ENCODE data around the gene TAF4. TPM values are rescaled to one million over a fixed set of nuclear protein-coding genes. Genes with fewer than 3 reads are reported as not detected.
"Not testable (repeated sequence)": the region's sequence is repeated elsewhere in the genome, so short reads cannot be mapped to it uniquely, and the experiment has no call there.

TAF4 gene
- polyA plus RNA-seq, 6 donors from 2014 or later = 1.3 to 4.2 (median 1.8) TPM

- H3K27me3 Mint-ChIP-seq = no peaks in the 10 kb centered on the region
- no peak for ATAC-seq (ENCODE audit: low read depth in 2 of 2)
These were observed 77.0 kb downstream of the TAF4 start for GRCh38 chr20:61988665-61989064.

DNA sequence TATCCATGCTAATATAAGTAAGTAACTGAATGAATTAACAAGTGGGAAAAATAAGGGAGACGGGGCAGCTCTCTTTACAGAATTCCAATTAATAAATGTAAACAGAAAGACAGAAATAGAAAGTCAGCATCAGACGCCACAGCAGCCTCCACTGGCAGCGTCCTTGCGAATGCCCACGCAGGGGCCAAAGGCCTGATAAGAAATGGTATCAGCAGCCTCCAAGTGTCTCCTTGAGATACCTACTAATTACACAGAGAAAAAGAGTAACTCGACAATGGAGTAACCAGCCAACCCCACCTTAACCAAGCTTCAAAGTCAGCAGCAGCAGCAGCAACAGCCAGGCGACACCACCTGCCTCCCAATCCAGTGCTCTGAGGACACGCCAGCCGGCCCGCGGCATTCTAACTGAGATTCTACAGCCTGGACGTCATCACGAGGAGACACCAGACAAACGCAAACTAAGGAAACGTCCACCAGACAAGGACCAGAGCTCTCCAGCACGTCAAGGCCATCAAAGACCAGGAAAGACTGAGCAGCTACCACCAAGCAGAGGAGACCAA lies 78.8 kb downstream of the TAF4 start:
- Mint-ChIP-seq H3K4me3 (no peak overlapping the region), H3K36me3 (peaks cover 38 to 66% of the 10 kb centered on the region in 2 donors), H3K27ac (peak overlapping the region in 2 of 6 donors; percentile 39 to 43), H3K9me3 (peaks cover 10 to 17% (median 13%) of the 10 kb centered on the region in 7 donors), H3K27me3 (no peaks in the 10 kb centered on the region), H3K4me1 (peaks cover 10 to 12% (median 12%) of the 10 kb centered on the region in 3 donors)
- ATAC-seq (ENCODE audit: low read depth in 2 of 2) = no peak
- DNase-seq = no peak

More at GRCh38 chr20:61988665-61989064, 77.0 kb downstream of the TAF4 start:
- peak overlapping the region in 1 of 6 donors; percentile 53 for H3K27ac Mint-ChIP-seq
- no peak for DNase-seq
- no peak overlapping the region for H3K4me3 Mint-ChIP-seq
- peaks cover 13 to 15% (median 13%) of the 10 kb centered on the region in 3 donors for H3K4me1 Mint-ChIP-seq
- H3K36me3 Mint-ChIP-seq = peaks cover 53 to 73% of the 10 kb centered on the region in 2 donors
- peaks cover 11 to 25% (median 19%) of the 10 kb centered on the region in 7 donors for H3K9me3 Mint-ChIP-seq

- H3K27me3 Mint-ChIP-seq = no peaks in the 10 kb centered on the region
- ATAC-seq (ENCODE audit: low read depth in 2 of 2) (no peak), DNase-seq (no peak)
- H3K27ac Mint-ChIP-seq = no peak overlapping the region
- H3K4me1 Mint-ChIP-seq = peaks cover 18 to 29% (median 19%) of the 10 kb centered on the region in 3 donors
- peaks cover 22 to 57% of the 10 kb centered on the region in 2 donors for H3K36me3 Mint-ChIP-seq
- H3K9me3 Mint-ChIP-seq = peaks cover 0 to 5% (median 2%) of the 10 kb centered on the region in 7 donors
- H3K4me3 Mint-ChIP-seq = no peak overlapping the region
These were observed 80.6 kb downstream of the TAF4 start for GRCh38 chr20:61985096-61985495.

- peak overlapping the region in 1 of 6 donors; percentile 12 for H3K27ac Mint-ChIP-seq
- not testable (repeated sequence) for DNase-seq
These were observed 81.2 kb downstream of the TAF4 start for GRCh38 chr20:61984431-61984830.

GRCh38 chr20:61983965-61984364 lies 81.7 kb downstream of the TAF4 start:
- peaks cover 18 to 30% (median 19%) of the 10 kb centered on the region in 3 donors for H3K4me1 Mint-ChIP-seq
- H3K9me3 Mint-ChIP-seq = peaks cover 0 to 4% (median 2%) of the 10 kb centered on the region in 7 donors
- H3K27me3 Mint-ChIP-seq = no peaks in the 10 kb centered on the region
- H3K27ac Mint-ChIP-seq = peak overlapping the region in 4 of 6 donors; percentile 12 to 73 (median 47)
- no peak overlapping the region for H3K4me3 Mint-ChIP-seq
- DNase-seq (no peak), ATAC-seq (ENCODE audit: low read depth in 2 of 2) (no peak)
- H3K36me3 Mint-ChIP-seq = peaks cover 18 to 46% of the 10 kb centered on the region in 2 donors

More at GRCh38 chr20:61984431-61984830, 81.2 kb downstream of the TAF4 start:
- ATAC-seq (ENCODE audit: low read depth in 2 of 2); H3K9me3 Mint-ChIP-seq; H3K4me3 Mint-ChIP-seq; H3K27me3 Mint-ChIP-seq: not testable (repeated sequence)
- Mint-ChIP-seq H3K4me1 (peaks cover 18 to 30% (median 19%) of the 10 kb centered on the region in 3 donors), H3K36me3 (peaks cover 18 to 50% of the 10 kb centered on the region in 2 donors)

DNA sequence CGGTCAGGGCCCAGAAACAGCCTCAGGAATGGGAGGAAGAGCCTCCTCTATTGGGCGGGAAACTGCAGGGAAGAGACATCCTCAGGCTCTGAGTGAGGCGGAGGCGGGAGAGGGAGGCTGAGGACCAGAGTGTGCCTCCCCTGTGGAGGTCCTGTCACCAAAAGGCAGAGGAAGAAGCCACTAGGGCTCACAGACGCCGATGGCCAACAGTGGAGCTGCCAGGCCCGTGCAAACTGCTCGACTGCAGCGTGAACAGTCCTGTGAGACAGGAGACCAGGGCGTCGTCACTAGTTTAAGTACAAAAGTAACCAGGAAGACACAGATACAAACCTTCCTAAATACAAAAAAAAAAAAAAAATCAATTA lies 82.7 kb downstream of the TAF4 start:
- Mint-ChIP-seq H3K9me3 (peaks cover 0 to 4% (median 2%) of the 10 kb centered on the region in 7 donors), H3K27ac (peak overlapping the region in 3 of 6 donors; percentile 35 to 69 (median 65)), H3K4me3 (no peak overlapping the region), H3K4me1 (peaks cover 15 to 30% (median 19%) of the 10 kb centered on the region in 3 donors), H3K36me3 (peaks cover 18 to 41% of the 10 kb centered on the region in 2 donors), H3K27me3 (no peaks in the 10 kb centered on the region)
- ATAC-seq (ENCODE audit: low read depth in 2 of 2) (no peak), DNase-seq (no peak)

GRCh38 chr20:61982191-61982950 lies 83.3 kb downstream of the TAF4 start:
- Mint-ChIP-seq H3K27ac (peak overlapping the region in 5 of 6 donors; percentile 68 to 97 (median 76)), H3K4me1 (peaks cover 15 to 30% (median 19%) of the 10 kb centered on the region in 3 donors), H3K9me3 (peaks cover 0 to 4% (median 2%) of the 10 kb centered on the region in 7 donors), H3K36me3 (peaks cover 17 to 36% of the 10 kb centered on the region in 2 donors), H3K4me3 (peak overlapping the region in 1 of 8 donors; percentile 79), H3K27me3 (no peaks in the 10 kb centered on the region)
- DNase-seq (no peak), ATAC-seq (ENCODE audit: low read depth in 2 of 2) (no peak)

GRCh38 chr20:61981691-61982090 lies 84.0 kb downstream of the TAF4 start:
- peak overlapping the region in 1 of 8 donors; percentile 16 for H3K4me3 Mint-ChIP-seq
- H3K9me3 Mint-ChIP-seq; DNase-seq; H3K27me3 Mint-ChIP-seq; ATAC-seq (ENCODE audit: low read depth in 2 of 2): not testable (repeated sequence)
- H3K36me3 Mint-ChIP-seq = peaks cover 10 to 29% of the 10 kb centered on the region in 2 donors
- peaks cover 15 to 25% (median 19%) of the 10 kb centered on the region in 3 donors for H3K4me1 Mint-ChIP-seq
- H3K27ac Mint-ChIP-seq = peak overlapping the region in 3 of 6 donors; percentile 20 to 85 (median 71)

GRCh38 chr20:61980647-61981583 lies 84.8 kb downstream of the TAF4 start:
- Mint-ChIP-seq H3K27ac (peak overlapping the region in 5 of 6 donors; percentile 20 to 85 (median 70)), H3K9me3 (peaks cover 0 to 4% (median 0%) of the 10 kb centered on the region in 7 donors), H3K4me1 (peaks cover 15 to 25% (median 19%) of the 10 kb centered on the region in 3 donors), H3K36me3 (peaks cover 7 to 28% of the 10 kb centered on the region in 2 donors), H3K27me3 (no peaks in the 10 kb centered on the region), H3K4me3 (peak overlapping the region in 2 of 8 donors; percentile 20 to 68)
- no peak for ATAC-seq (ENCODE audit: low read depth in 2 of 2)
- DNase-seq = peak; percentile 8

DNA sequence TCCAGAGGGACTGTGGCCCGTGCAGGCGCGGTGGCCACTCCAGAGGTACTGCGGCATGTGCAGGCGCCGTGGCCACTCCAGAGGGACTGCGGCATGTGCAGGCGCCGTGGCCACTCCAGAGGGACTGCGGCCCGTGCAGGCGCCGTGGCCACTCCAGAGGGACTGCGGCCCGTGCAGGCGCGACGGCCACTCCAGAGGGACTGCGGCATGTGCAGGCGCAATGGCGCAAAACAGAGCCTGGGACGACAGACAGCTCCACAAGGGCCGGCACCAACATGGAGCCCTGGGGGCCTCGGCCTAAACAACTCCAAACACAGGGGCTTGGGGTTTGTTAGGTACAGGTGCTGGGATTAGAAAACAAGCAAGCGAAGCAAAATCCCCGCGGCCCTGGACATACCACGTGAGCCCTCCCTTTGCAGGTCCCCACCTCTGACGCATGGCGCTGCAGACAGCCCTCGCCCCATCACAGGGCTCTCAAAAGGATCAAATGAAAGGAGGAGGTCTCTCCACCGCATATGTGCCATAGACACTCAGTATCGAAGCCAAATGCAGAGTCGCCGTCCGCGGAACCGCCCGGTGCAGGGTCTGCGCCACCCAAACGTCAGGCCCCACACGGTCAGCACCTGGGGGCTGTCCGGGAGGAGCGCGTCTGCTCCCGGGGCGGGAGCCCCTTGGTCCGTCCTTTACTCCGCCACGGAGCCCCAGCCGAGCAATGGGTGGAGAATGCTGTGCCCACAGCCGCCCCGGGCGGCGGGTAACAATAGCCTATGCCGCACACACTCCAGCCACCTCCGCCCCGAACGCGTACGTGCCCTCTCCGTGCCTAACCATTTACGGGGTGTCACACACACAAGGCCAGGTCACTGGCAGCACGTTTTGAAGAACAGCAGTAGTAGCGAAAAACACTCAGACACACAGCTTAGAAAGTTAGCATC lies 85.7 kb downstream of the TAF4 start:
- Mint-ChIP-seq H3K9me3 (peaks cover 0 to 4% (median 0%) of the 10 kb centered on the region in 7 donors), H3K27me3 (no peaks in the 10 kb centered on the region), H3K36me3 (peaks cover 7 to 28% of the 10 kb centered on the region in 2 donors), H3K4me1 (peaks cover 15 to 25% (median 19%) of the 10 kb centered on the region in 3 donors), H3K4me3 (no peak overlapping the region), H3K27ac (no peak overlapping the region)
- no peak for ATAC-seq (ENCODE audit: low read depth in 2 of 2)
- DNase-seq = no peak

- Mint-ChIP-seq H3K4me3 (no peak overlapping the region), H3K27ac (peak overlapping the region in 1 of 6 donors; percentile 68), H3K27me3 (no peaks in the 10 kb centered on the region), H3K4me1 (peaks cover 15 to 25% (median 16%) of the 10 kb centered on the region in 3 donors), H3K9me3 (peaks cover 0 to 4% (median 0%) of the 10 kb centered on the region in 7 donors), H3K36me3 (peaks cover 6 to 22% of the 10 kb centered on the region in 2 donors)
- DNase-seq = no peak
- ATAC-seq (ENCODE audit: low read depth in 2 of 2) = no peak
These were observed 86.6 kb downstream of the TAF4 start for GRCh38 chr20:61979090-61979489.

DNA sequence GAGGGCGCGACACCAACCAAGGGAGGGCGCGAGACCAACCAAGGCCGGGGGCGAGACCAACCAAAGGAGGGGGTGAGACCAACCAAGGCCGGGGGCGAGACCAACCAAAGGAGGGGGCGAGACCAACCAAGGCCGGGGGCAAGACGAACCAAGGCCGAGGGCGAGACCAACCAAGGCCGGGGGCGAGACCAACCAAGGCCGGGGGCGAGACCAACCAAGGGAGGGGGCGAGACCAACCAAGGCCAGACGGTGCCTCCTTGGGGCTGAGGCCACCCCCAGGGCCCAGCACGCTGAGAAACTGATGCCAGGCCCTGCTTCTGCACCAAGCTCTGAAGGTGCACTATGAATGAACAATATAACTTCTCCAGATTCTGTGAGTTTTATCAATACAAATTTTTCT lies 87.2 kb downstream of the TAF4 start:
- H3K4me3 Mint-ChIP-seq = no peak overlapping the region
- H3K27me3 Mint-ChIP-seq = no peaks in the 10 kb centered on the region
- H3K27ac Mint-ChIP-seq = no peak overlapping the region
- H3K9me3 Mint-ChIP-seq = peaks cover 0 to 4% (median 0%) of the 10 kb centered on the region in 7 donors
- peaks cover 14 to 25% (median 15%) of the 10 kb centered on the region in 3 donors for H3K4me1 Mint-ChIP-seq
- no peak for DNase-seq
- ATAC-seq (ENCODE audit: low read depth in 2 of 2) = no peak
- H3K36me3 Mint-ChIP-seq = peaks cover 0 to 21% of the 10 kb centered on the region in 2 donors

All from naive B cell (primary cell).